Measurements from ENCODE around the gene POP7.

Gene POP7

GRCh38 chr7:100728196-100728595, 22.3 kb downstream of the POP7 start:
- no peak for DNase-seq
- Histone ChIP-seq H3K27me3 (ENCODE audit: insufficient read depth, low read depth, severe bottlenecking) (peaks cover 58% of the 10 kb centered on the region), H3K4me3 (ENCODE audit: low read depth, low read length) (no peak overlapping the region), H3K36me3 (no peaks in the 10 kb centered on the region), H3K9me3 (ENCODE audit: severe bottlenecking) (no peaks in the 10 kb centered on the region), H3K27ac (no peak overlapping the region)
- no peak for TF ChIP-seq CTCF (IDR thresholded peaks at IDR 0.05; ENCODE audit: low read depth, low read length)

GRCh38 chr7:100730136-100730800, 24.3 kb downstream of the POP7 start:
- peaks cover 39% of the 10 kb centered on the region for H3K27me3 ChIP-seq (ENCODE audit: insufficient read depth, low read depth, severe bottlenecking)
- DNase-seq = no peak
- H3K36me3 ChIP-seq = no peaks in the 10 kb centered on the region

GRCh38 chr7:100731937-100732636, 26.2 kb downstream of the POP7 start:
- H3K27me3 ChIP-seq (ENCODE audit: insufficient read depth, low read depth, severe bottlenecking) = peaks cover 29% of the 10 kb centered on the region

More at GRCh38 chr7:100730136-100730800, 24.3 kb downstream of the POP7 start:
- TF ChIP-seq CTCF (IDR thresholded peaks at IDR 0.05; ENCODE audit: low read depth, low read length) = no peak
- Histone ChIP-seq H3K9me3 (ENCODE audit: severe bottlenecking) (no peaks in the 10 kb centered on the region), H3K27ac (no peak overlapping the region), H3K4me3 (ENCODE audit: low read depth, low read length) (no peak overlapping the region)

GRCh38 chr7:100735730-100736129, 29.8 kb downstream of the POP7 start:
- peaks cover 5% of the 10 kb centered on the region for H3K27me3 ChIP-seq (ENCODE audit: insufficient read depth, low read depth, severe bottlenecking)
- no peaks in the 10 kb centered on the region for H3K36me3 ChIP-seq
- no peak for TF ChIP-seq CTCF (IDR thresholded peaks at IDR 0.05; ENCODE audit: low read depth, low read length)
- H3K27ac ChIP-seq = no peak overlapping the region
- DNase-seq = no peak
- H3K4me3 ChIP-seq (ENCODE audit: low read depth, low read length) = no peak overlapping the region
- no peaks in the 10 kb centered on the region for H3K9me3 ChIP-seq (ENCODE audit: severe bottlenecking)

More at GRCh38 chr7:100731937-100732636, 26.2 kb downstream of the POP7 start:
- H3K9me3 ChIP-seq (ENCODE audit: severe bottlenecking) = no peaks in the 10 kb centered on the region
- no peaks in the 10 kb centered on the region for H3K36me3 ChIP-seq
- DNase-seq = no peak
- TF ChIP-seq CTCF (IDR thresholded peaks at IDR 0.05; ENCODE audit: low read depth, low read length) = no peak
- H3K27ac ChIP-seq = no peak overlapping the region
- H3K4me3 ChIP-seq (ENCODE audit: low read depth, low read length) = no peak overlapping the region

GRCh38 chr7:100736671-100737070, 30.8 kb downstream of the POP7 start:
- H3K9me3 ChIP-seq (ENCODE audit: severe bottlenecking) = no peaks in the 10 kb centered on the region
- H3K4me3 ChIP-seq (ENCODE audit: low read depth, low read length) = no peak overlapping the region
- peaks cover 2% of the 10 kb centered on the region for H3K27me3 ChIP-seq (ENCODE audit: insufficient read depth, low read depth, severe bottlenecking)
- H3K27ac ChIP-seq = no peak overlapping the region
- no peak for DNase-seq
- no peaks in the 10 kb centered on the region for H3K36me3 ChIP-seq
- no peak for TF ChIP-seq CTCF (IDR thresholded peaks at IDR 0.05; ENCODE audit: low read depth, low read length)

Measured in WERI-Rb-1 (cell line).